CD4-positive, alpha-beta T cell treated with Interleukin-6 for 4 hours (primary cell): ENCODE data around the gene ISG20.
A peak's percentile ranks its signal among the peaks of the same experiment; 100 is the strongest.

Source experiments
- DNase-seq: peaks from one replicate; pipeline ENCODE4 v3.0.0-alpha.2; 2020; ENCODE audit warnings: mixed read lengths

The ISG20 gene

GRCh38 chr15:88655103-88655553, 16.3 kb downstream of the ISG20 start:
- no peak for DNase-seq

DNA sequence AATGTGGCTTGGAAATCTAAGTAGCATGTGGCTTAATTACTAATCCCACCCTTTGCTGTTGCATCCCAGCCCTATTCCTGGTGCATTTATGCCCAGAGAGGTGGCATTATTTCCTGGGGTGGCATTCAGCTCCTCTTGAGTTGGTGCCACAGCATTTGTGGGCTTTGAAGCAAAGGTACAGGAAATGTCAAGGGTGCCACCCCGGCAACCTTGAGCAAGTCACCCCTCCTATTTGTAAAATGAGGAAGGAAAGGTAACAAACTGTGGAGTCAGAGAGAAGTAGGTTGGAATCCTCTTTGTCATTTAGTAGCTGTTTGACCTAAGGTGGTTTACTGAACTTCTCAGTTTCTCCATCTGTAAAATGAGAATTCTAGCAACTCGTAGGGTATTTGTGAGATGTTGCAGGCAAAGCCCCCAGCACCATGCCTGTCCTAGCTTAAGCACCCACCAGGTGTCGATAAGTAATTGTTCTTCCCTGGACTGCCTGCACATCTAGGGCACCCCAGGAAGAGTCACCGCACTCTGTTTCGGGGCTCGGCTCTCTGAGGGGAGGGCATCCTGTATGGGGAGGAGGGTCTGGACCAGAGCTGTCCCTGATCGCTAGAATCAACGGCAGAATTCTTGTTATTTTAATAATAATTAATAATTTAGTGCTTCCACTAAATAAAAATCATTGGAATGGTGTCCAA, 17.1 kb downstream of the ISG20 start:
- peak; percentile 60 for DNase-seq

- no peak for DNase-seq
Observed at GRCh38 chr15:88656760-88657221, 18.0 kb downstream of the ISG20 start.

GRCh38 chr15:88657326-88658069, 18.7 kb downstream of the ISG20 start:
- no peak for DNase-seq

DNA sequence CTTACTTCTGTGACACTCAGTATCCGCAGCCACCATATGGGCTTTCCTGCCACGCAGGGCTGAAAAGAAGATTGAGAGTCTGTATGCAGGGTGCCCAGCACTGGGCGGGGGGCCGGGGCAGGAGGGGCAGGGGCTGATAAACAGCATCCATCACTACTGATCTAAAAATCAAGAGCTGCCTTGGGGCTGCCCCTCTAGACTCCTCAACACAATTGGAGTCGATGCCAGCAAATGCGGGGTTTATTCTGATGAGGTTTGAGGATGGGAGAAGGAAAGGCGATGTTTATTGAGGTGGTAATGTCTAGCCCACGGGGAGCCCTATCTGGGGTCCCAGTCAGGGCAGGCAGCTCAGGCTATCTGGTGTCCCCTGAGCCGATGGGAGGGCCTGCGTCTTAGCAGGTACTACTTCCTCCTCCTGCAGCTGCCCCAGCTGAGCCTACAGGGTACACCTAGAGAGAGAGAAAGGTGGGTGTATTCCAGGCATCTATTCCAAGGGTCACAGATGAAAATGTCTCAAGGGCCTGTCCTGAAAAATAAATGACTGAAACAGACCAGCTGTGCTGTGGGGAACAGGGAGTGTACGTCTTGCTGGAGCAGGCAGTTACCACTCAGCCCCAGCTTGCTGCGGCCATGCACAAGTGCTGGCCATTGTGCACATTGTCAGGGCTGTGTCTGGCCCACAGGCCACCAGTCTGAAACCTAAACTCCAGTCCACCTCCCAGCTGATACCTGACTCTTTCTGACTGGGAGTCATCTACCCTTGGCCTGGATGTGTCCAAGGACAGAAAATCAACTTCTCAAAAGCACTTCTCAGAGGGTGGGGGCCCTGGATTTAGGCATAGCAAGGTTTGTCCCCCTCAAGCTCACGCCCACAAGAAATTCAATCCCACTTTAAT, 19.5 kb downstream of the ISG20 start:
- DNase-seq: no peak

DNA sequence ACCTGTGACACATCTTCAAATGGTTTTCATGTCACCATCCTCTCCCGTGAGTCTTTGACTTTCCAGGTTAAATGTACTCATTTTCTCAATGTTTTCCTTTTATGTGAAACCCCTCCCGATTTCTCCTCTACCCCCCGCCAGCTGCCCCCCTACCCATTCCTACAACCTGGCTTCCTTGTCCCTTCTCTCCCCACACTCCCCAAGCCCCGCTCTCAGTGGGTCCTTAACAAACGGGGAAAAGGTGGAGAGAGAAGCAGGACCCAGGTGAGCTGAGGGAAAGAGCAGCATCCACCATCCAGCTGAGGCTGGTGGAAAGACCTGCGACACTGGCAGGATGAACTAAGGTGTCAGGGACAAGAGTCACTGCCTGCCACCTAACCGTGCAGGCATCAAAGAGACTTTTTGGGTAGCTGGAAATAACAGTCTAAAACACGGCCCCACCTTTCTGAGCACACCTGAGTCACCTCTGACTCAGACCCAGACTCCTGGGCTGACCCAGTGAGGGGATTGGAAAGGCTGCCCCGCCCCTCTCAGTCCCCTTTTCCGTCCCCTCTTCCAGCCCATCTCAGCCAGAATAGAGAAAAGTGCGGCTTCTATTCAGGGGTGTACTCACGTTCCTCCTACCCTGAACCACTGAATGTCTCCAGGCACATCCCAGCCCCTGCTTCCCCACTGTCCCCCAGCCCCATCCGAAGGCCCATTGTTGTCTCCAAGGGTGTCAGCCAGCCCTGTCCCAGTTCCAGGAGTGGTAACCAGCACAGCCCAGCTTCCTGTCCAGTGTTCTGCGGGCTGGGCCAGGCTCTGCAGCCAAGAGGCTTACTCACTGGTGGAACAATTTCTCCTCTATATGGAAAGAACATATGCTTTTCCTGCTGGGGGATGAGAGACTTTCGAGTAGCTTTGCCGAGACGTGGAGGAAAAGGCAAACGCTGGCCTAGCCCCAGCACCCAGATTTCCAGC, 20.4 kb downstream of the ISG20 start:
- peak; percentile 49 for DNase-seq

- DNase-seq: no peak
Observed at GRCh38 chr15:88661041-88661700, 22.4 kb downstream of the ISG20 start.

- DNase-seq: no peak
Observed at GRCh38 chr15:88661761-88662556, 23.1 kb downstream of the ISG20 start.

DNA sequence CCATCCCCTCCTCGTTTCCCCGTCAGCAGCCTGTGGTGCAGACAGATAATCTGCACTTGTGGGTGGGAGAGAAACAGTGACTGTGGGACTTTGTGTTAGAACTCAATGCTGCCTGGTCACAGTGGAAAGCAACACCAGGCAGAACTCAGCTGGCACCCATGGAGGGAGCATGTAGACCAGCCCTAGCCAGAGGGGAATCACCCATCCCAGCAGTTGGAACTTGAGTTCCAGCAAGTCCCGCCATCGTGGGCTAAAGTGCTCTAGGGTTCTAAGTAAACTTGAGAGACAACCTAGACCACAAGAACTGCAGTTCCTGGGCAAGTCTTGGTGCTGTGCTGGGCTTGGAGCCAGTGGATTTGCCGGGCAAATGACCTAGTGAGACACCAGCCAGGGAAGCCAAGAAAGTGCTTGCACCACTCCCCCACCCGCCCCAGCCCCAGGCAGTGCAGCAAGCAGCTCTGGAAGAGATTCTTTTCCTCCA, 24.4 kb downstream of the ISG20 start:
- no peak for DNase-seq

DNA sequence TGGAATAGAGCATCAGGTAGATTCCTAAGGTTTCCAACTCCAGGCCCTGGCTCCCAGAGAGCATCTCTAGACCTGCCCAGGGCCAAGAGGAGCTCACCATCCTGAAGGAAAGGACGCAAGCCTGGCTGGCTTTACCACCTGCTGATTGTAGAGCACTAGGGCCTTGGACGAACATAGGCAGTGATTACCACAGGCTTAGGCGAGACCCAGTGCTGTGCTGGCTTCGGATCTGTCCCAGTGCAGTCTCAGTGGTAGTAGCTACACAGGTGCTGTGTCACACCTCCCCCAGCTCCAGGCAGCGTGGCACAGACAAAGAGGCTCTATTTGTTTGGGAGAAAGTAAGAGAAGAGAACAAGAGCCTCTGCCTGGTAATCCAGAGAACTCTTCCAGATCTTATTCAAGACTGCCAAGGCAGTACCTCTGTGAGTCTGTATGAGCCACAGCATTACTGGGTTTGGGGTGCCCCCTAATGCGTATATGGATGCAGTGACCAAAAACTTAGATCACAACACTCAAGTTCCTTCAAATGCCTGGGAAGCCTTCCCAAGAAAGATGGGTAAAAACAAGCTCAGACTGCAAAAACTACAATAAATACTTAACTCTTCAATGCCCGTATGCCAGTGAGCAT, 25.4 kb downstream of the ISG20 start:
- DNase-seq: peak; percentile 73

DNA sequence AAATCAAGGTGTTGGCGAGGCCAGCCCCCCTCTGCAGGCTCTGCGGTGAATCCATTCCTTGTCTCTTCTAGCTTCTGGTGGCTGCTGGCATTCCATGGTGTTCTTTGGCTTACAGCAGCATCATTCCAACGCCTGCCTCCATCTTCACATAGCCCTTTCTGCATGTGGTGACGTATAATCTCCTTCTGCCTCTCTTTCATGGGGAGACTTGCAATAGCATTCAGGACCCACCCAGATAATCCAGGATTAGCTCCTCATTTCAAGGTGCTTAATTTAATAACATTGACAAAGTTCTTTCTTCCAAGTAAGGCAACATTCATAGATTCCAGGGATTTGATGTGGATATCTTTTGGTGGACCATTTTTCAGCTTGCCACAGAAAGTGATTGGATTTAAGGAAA, 35.8 kb downstream of the ISG20 start:
- DNase-seq: no peak

DNA sequence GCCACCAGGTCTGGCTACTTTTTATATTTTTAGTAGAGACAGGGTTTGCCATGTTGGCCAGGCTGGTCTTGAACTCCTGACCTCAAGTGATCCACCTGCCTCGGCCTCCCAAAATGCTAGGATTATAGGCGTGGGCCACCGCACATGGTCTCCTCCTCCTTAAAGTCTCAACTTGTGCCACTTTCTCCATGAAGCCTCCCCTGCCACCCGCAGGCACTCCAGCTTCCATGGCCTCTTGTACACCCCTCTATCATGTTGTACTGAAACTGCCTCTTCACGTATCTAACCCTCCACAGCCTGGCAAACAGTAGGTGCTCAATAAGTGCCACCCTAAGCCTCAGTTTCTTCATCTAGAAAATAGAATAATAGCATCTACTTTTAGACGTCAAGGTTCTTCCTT, 39.9 kb downstream of the ISG20 start:
- DNase-seq: no peak

GRCh38 chr15:88680241-88681001, 41.6 kb downstream of the ISG20 start:
- DNase-seq: no peak

- DNase-seq: no peak
Observed at GRCh38 chr15:88681610-88682221, 42.9 kb downstream of the ISG20 start.

DNA sequence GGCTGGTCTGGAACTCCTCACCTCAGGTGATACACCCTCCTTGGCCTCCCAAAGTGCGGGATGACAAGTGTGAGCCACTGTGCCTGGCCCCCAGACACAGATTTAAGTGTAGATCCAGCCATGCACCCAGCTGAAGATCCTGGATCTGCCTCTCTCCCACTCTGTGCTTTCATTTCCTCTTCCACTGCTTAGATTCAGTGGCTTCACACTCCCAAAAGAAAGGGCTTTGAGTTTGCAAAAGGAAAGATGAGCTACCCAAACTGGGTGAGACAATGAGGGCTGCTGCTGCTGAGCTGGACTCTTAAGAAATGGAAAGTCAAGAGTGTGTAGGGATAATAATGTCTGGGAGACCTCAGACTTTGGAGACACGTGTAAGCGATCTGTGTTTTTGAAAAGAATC, 45.5 kb downstream of the ISG20 start:
- no peak for DNase-seq

- DNase-seq: no peak
Observed at GRCh38 chr15:88686166-88686565, 47.4 kb downstream of the ISG20 start.

DNA sequence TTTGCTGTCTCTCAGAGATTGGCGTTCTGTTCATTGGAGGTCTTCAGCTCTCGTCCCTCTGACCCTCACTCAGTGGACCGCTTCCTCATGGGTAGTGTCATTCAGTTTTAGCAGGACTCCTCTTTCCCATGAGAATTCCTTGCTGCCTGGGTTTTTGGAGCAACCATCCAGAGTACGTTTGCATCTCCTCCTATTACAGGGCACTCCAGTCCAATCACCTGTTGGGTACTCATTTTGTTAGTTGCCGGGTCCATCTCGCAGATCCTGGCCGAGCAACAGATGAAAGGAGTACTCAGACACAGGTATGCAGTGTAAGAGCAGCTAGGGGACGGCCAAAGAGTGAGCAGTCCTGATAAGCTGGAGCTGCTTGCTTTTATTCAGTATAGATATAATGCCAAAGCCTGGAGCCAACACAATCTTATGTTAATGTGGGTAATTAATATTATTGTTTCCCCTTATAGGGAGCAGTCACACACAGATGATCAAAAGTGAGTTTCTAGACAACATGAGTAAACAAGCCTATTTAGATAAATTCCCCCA, 49.6 kb downstream of the ISG20 start:
- no peak for DNase-seq

GRCh38 chr15:88690331-88690730, 51.5 kb downstream of the ISG20 start:
- no peak for DNase-seq
